Transverse colon (tissue), 4 donors: ENCODE results near the gene TMEM273.

Experiments
- EP300 ChIP-seq: sonication (generic); formaldehyde crosslinking; IDR thresholded peaks from one replicate; pipeline ENCODE4 v1.6.1; 2017; ENCODE audit warnings: antibody characterized with exemption, low read depth
- POLR2A ChIP-seq: fragments of 450-650 bp; IDR thresholded peaks from one replicate; pipeline ENCODE4 v1.6.1; 2016; ENCODE audit warnings: antibody characterized with exemption, mild to moderate bottlenecking, moderate library complexity
- POLR2AphosphoS5 ChIP-seq, 3 donors: sonication (generic); formaldehyde crosslinking; IDR thresholded peaks; one replicate each; pipeline ENCODE4 v1.6.1; 2016; ENCODE audit warnings: antibody characterized with exemption in 3 of 3
- TF ChIP-seq, protein P1 (sequence below), 5 experiments: fragments of 200-600 bp in 3 of 5; fragments of 450-650 bp in 2 of 5; sonication (generic) in 3 of 5; IDR thresholded peaks; 1 replicate in 2 of 5; 2 replicates in 3 of 5; pipeline ENCODE4 v1.5.1; 2016 to 2017; ENCODE audit warnings: antibody characterized with exemption in 5 of 5, inconsistent platforms in 3 of 5, mild to moderate bottlenecking in 2 of 5, moderate library complexity in 1 of 5

- TF ChIP-seq, protein P1, sequence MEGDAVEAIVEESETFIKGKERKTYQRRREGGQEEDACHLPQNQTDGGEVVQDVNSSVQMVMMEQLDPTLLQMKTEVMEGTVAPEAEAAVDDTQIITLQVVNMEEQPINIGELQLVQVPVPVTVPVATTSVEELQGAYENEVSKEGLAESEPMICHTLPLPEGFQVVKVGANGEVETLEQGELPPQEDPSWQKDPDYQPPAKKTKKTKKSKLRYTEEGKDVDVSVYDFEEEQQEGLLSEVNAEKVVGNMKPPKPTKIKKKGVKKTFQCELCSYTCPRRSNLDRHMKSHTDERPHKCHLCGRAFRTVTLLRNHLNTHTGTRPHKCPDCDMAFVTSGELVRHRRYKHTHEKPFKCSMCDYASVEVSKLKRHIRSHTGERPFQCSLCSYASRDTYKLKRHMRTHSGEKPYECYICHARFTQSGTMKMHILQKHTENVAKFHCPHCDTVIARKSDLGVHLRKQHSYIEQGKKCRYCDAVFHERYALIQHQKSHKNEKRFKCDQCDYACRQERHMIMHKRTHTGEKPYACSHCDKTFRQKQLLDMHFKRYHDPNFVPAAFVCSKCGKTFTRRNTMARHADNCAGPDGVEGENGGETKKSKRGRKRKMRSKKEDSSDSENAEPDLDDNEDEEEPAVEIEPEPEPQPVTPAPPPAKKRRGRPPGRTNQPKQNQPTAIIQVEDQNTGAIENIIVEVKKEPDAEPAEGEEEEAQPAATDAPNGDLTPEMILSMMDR (IDR thresholded peaks at IDR 0.05), result no peak
- TF ChIP-seq POLR2A (no peak), POLR2AphosphoS5 (IDR thresholded peaks at IDR 0.05) (no peak), EP300 (no peak)
Measured at GRCh38 chr10:49162063-49162462, 26.1 kb downstream of the TMEM273 start.
